Liver (tissue), 9 donors: ENCODE data around the gene GLIS1. TPM values are rescaled to one million over a fixed set of nuclear protein-coding genes. Genes with fewer than 3 reads are reported as not detected.

Experiments
- DNase-seq: peaks from one replicate; pipeline ENCODE4 v3.0.0-alpha.2; 2017; ENCODE audit warnings: low spot score
- H3K27ac ChIP-seq, 2 donors: one replicate each; pipeline ENCODE4 v1.7.0; 2013; ENCODE audit warnings: inconsistent platforms in 2 of 2, low read length in 2 of 2, control low read depth in 1 of 2, low read depth in 1 of 2, mild to moderate bottlenecking in 1 of 2
- H3K27me3 ChIP-seq, 4 donors: one replicate each; pipeline versions ENCODE4 v1.6.1 to v1.7.0; 2013; ENCODE audit warnings: low read length in 3 of 4, inconsistent platforms in 1 of 4, mild to moderate bottlenecking in 1 of 4, moderate library complexity in 1 of 4; ENCODE audit not compliant: control insufficient read depth in 4 of 4, insufficient read depth in 4 of 4
- H3K36me3 ChIP-seq, 4 donors: one replicate each; pipeline versions ENCODE4 v1.6.1 to v1.7.0; 2013; ENCODE audit warnings: low read length in 3 of 4, mild to moderate bottlenecking in 3 of 4, low read depth in 1 of 4, moderate library complexity in 1 of 4; ENCODE audit not compliant: control insufficient read depth in 4 of 4, insufficient read depth in 3 of 4
- H3K4me1 ChIP-seq, 4 donors: one replicate each; pipeline versions ENCODE4 v1.6.1 to v1.7.0; 2013; ENCODE audit warnings: low read length in 3 of 4, mild to moderate bottlenecking in 3 of 4, moderate library complexity in 1 of 4; ENCODE audit not compliant: control insufficient read depth in 4 of 4, insufficient read depth in 4 of 4
- H3K4me3 ChIP-seq, 3 donors: one replicate each; pipeline versions ENCODE4 v1.6.1 to v1.7.0; 2013; ENCODE audit warnings: low read length in 3 of 3, control low read depth in 1 of 3, low read depth in 1 of 3, mild to moderate bottlenecking in 1 of 3
- H3K9ac ChIP-seq, 2 donors: one replicate each; pipeline ENCODE4 v1.7.0; 2013; ENCODE audit warnings: low read length in 2 of 2, mild to moderate bottlenecking in 2 of 2, moderate library complexity in 2 of 2, control low read depth in 1 of 2, low read depth in 1 of 2
- H3K9me3 ChIP-seq, 4 donors: one replicate each; pipeline versions ENCODE4 v1.6.1 to v1.7.0; 2013; ENCODE audit warnings: low read length in 3 of 4; ENCODE audit not compliant: control insufficient read depth in 4 of 4
- ATF3 ChIP-seq: IDR thresholded peaks from 2 replicates; pipeline ENCODE4 v1.6.1; 2016; ENCODE audit warnings: antibody characterized with exemption
- CTCF ChIP-seq: fragments of 150-350 bp; IDR thresholded peaks from 2 replicates; pipeline ENCODE4 v1.5.1; 2017; ENCODE audit warnings: improper control_type of control experiment, low read depth, low read length; ENCODE audit not compliant: missing input control
- EGR1 ChIP-seq, 2 donors: IDR thresholded peaks; 2 replicates each; pipeline ENCODE4 v1.6.1; 2016 to 2018; ENCODE audit warnings: antibody characterized with exemption in 2 of 2, low read depth in 2 of 2
- FOXA1 ChIP-seq: IDR thresholded peaks from 2 replicates; pipeline ENCODE4 v1.6.1; 2016; ENCODE audit warnings: antibody characterized with exemption
- FOXA2 ChIP-seq: IDR thresholded peaks from 2 replicates; pipeline ENCODE4 v1.6.1; 2016; ENCODE audit warnings: antibody characterized with exemption
- GABPA ChIP-seq, 2 donors: IDR thresholded peaks in 1 of 2; conservative IDR thresholded peaks in 1 of 2; 2 replicates each; pipeline ENCODE4 v1.6.1; 2016; ENCODE audit warnings: antibody characterized with exemption in 2 of 2, mild to moderate bottlenecking in 1 of 2, moderate library complexity in 1 of 2
- HNF4A ChIP-seq, 2 donors: conservative IDR thresholded peaks; 2 replicates each; pipeline ENCODE4 v1.6.1; 2016; ENCODE audit warnings: antibody characterized with exemption in 2 of 2, mild to moderate bottlenecking in 2 of 2
- HNF4G ChIP-seq: IDR thresholded peaks from 2 replicates; pipeline ENCODE4 v1.6.1; 2016; ENCODE audit warnings: antibody characterized with exemption
- JUND ChIP-seq, 2 donors: IDR thresholded peaks; 2 replicates each; pipeline ENCODE4 v1.6.1; 2016; ENCODE audit warnings: antibody characterized with exemption in 2 of 2
- MAX ChIP-seq: IDR thresholded peaks from 2 replicates; pipeline ENCODE4 v1.6.1; 2016; ENCODE audit warnings: antibody characterized with exemption
- NR2F2 ChIP-seq: IDR thresholded peaks from 2 replicates; pipeline ENCODE4 v1.6.1; 2016; ENCODE audit warnings: antibody characterized with exemption
- RAD21 ChIP-seq, 2 donors: IDR thresholded peaks; 2 replicates each; pipeline ENCODE4 v1.6.1; 2016; ENCODE audit warnings: antibody characterized with exemption in 2 of 2, mild to moderate bottlenecking in 2 of 2
- RXRA ChIP-seq, 2 donors: IDR thresholded peaks; 2 replicates each; pipeline ENCODE4 v1.6.1; 2017 to 2018; ENCODE audit warnings: antibody characterized with exemption in 2 of 2, mild to moderate bottlenecking in 1 of 2
- SP1 ChIP-seq: IDR thresholded peaks from 2 replicates; pipeline ENCODE4 v1.6.1; 2018; ENCODE audit warnings: antibody characterized with exemption, mild to moderate bottlenecking
- TAF1 ChIP-seq: conservative IDR thresholded peaks from 2 replicates; pipeline ENCODE4 v1.6.1; 2016; ENCODE audit warnings: antibody characterized with exemption, mild to moderate bottlenecking
- YY1 ChIP-seq: IDR thresholded peaks from 2 replicates; pipeline ENCODE4 v1.6.1; 2016; ENCODE audit warnings: antibody characterized with exemption, mild to moderate bottlenecking
- WGBS: extraction: QIAGEN DNeasy Blood & Tissue Kit; methylation state at CpG from one replicate; pipeline ENCODE4 v1.1.7; 2013; 5-methylcytosine and 5-hydroxymethylcytosine counted together
- polyA plus RNA-seq, 2 donors: library from polyadenylated mRNA; stranded (reverse) in 1 of 2; unstranded in 1 of 2; fragments of 200-250 nt in 1 of 2; fragments of >200 nt in 1 of 2; fragmentation: Nextera tagmentation in 1 of 2; extraction: Ambion mirVana in 1 of 2; gene quantifications; one replicate each; pipeline versions ENCODE4 v1.2.1 to v1.2.3, GENCODE V29; 2013 to 2015
- total RNA-seq, 2 donors: library from RNA; depleted of rRNA; stranded (reverse); fragments of >200 nt; gene quantifications; one replicate each; pipeline ENCODE4 v1.2.3, GENCODE V29; 2014
- TF ChIP-seq, protein P1 (sequence below): IDR thresholded peaks from 2 replicates; pipeline ENCODE4 v1.6.1; 2016; ENCODE audit warnings: antibody characterized with exemption
- TF ChIP-seq, protein P2 (sequence below): IDR thresholded peaks from 2 replicates; pipeline ENCODE4 v1.6.1; 2016; ENCODE audit warnings: antibody characterized with exemption, mild to moderate bottlenecking
- donor health status: healthy.
- donor health status: healthy.
- donor health status: healthy.
- donor health status: healthy.
- donor health status: healthy.

Gene GLIS1
- total and polyA plus RNA-seq, 4 donors = under 0.01 to 0.05 TPM; not detected in 2

DNA sequence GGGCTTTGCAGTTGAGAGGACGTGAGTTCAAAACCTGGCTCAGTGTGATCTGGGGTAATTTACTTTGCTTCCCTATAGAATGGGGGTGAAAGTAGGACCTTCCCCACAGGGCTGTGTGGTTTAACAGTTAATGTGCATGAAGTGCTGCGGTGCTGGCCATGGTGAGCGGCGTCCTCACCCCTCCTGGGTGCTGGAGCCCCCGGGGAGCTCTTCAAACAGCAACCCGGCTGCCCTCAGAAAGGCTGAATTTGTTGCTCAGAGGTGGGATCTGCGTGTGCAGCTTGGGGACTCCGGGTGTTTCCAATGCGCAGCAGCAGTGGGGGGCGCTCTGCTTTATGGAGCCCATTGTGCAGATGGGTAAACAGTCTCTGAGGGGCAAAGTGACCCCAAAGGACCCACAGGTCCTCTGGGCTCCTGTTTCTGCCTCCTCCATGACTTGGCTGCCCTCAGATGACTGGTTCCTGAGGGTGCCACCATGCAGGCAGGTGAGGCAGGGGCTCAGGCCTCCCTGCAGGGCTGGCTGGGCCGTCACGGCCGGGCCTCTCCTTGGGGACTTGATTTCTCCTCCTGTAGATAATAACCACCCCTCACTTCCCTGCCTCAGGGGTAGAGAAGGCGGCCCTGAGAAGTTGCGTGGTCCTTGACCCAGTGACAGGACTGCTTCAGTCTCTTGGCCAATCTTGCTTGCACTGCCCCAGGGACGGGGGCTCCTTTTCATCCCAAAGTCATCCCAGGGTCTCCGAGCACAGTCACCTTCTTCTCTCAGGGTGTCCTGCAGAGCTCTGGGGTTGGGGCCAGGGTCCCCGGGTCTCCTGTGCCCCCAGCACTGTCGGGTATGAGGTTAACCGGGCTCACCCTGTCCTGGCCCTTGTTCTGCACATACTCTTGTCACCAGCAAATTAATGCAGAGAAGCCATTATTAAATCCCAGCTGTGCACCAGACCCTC lies 239.4 kb downstream of the GLIS1 start:
- DNase-seq = no peak
- no peak for TF ChIP-seq FOXA1
- no peak for TF ChIP-seq MAX
- no peak for TF ChIP-seq ATF3
- WGBS = 79% methylated on average over 20 of the region's 20 CpGs
- Histone ChIP-seq H3K27me3 (no peaks in the 10 kb centered on the region), H3K9ac (no peak overlapping the region), H3K36me3 (no peaks in the 10 kb centered on the region), H3K27ac (no peak overlapping the region), H3K4me1 (no peaks in the 10 kb centered on the region), H3K4me3 (no peak overlapping the region), H3K9me3 (no peaks in the 10 kb centered on the region)

DNA sequence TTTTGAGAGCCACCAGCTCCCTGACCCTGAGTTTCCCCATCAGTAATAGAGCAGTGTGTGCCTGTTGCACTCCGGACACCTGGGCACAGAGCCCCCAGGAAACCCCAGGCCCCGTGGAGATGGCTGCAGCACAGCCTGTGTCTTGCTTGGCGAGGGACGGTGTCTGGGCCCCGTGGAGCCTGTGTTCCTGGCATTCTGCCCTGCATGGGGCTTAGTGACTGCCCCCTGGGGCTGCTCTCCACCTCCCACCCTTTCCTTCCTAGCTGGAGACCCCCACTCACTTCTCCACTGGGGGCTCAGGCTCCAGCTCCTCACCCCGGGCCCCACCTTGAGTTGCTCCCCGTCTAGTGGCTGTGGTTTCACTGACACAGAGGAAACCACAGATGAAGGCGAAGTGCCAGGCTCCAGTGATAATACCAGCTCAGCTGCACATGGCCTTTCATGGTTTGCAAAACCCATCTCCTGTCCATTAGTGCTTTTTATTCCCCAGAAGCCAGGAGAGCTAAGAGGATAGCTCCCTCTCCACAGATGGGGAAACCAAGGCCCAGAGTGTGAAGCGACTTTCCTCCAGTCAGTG lies 240.3 kb downstream of the GLIS1 start:
- no peaks in the 10 kb centered on the region for H3K27me3 ChIP-seq
- no peak for DNase-seq
- TF ChIP-seq RXRA (IDR thresholded peaks at IDR 0.05) (no peak), RAD21 (IDR thresholded peaks at IDR 0.05) (no peak), JUND (IDR thresholded peaks at IDR 0.05) (no peak), MAX (no peak), GABPA (IDR thresholded peaks at IDR 0.05 in 1 of 2, conservative IDR thresholded peaks at IDR 0.05 in 1 of 2) (no peak), HNF4G (no peak), YY1 (no peak), TAF1 (no peak), FOXA1 (no peak), CTCF (no peak), ATF3 (no peak), SP1 (no peak), NR2F2 (no peak), FOXA2 (no peak), HNF4A (conservative IDR thresholded peaks at IDR 0.05) (no peak), EGR1 (IDR thresholded peaks at IDR 0.05; ENCODE audit: low read depth in 2 of 2) (no peak)
- TF ChIP-seq, protein P1, sequence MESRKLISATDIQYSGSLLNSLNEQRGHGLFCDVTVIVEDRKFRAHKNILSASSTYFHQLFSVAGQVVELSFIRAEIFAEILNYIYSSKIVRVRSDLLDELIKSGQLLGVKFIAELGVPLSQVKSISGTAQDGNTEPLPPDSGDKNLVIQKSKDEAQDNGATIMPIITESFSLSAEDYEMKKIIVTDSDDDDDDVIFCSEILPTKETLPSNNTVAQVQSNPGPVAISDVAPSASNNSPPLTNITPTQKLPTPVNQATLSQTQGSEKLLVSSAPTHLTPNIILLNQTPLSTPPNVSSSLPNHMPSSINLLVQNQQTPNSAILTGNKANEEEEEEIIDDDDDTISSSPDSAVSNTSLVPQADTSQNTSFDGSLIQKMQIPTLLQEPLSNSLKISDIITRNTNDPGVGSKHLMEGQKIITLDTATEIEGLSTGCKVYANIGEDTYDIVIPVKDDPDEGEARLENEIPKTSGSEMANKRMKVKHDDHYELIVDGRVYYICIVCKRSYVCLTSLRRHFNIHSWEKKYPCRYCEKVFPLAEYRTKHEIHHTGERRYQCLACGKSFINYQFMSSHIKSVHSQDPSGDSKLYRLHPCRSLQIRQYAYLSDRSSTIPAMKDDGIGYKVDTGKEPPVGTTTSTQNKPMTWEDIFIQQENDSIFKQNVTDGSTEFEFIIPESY = no peak
- TF ChIP-seq, protein P2, sequence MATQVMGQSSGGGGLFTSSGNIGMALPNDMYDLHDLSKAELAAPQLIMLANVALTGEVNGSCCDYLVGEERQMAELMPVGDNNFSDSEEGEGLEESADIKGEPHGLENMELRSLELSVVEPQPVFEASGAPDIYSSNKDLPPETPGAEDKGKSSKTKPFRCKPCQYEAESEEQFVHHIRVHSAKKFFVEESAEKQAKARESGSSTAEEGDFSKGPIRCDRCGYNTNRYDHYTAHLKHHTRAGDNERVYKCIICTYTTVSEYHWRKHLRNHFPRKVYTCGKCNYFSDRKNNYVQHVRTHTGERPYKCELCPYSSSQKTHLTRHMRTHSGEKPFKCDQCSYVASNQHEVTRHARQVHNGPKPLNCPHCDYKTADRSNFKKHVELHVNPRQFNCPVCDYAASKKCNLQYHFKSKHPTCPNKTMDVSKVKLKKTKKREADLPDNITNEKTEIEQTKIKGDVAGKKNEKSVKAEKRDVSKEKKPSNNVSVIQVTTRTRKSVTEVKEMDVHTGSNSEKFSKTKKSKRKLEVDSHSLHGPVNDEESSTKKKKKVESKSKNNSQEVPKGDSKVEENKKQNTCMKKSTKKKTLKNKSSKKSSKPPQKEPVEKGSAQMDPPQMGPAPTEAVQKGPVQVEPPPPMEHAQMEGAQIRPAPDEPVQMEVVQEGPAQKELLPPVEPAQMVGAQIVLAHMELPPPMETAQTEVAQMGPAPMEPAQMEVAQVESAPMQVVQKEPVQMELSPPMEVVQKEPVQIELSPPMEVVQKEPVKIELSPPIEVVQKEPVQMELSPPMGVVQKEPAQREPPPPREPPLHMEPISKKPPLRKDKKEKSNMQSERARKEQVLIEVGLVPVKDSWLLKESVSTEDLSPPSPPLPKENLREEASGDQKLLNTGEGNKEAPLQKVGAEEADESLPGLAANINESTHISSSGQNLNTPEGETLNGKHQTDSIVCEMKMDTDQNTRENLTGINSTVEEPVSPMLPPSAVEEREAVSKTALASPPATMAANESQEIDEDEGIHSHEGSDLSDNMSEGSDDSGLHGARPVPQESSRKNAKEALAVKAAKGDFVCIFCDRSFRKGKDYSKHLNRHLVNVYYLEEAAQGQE = no peak
- H3K9me3 ChIP-seq = no peaks in the 10 kb centered on the region
- H3K4me1 ChIP-seq = no peaks in the 10 kb centered on the region
- WGBS = 63% methylated on average over 9 of the region's 9 CpGs
- no peaks in the 10 kb centered on the region for H3K36me3 ChIP-seq
- no peak overlapping the region for H3K9ac ChIP-seq
- no peak overlapping the region for H3K4me3 ChIP-seq
- H3K27ac ChIP-seq = no peak overlapping the region
